Activated CD4-positive, alpha-beta T cell treated with anti-CD3 and anti-CD28 coated beads for 48 hours (primary cell): ENCODE results near the gene AGBL4.

Source experiments
- DNase-seq: peaks from one replicate; pipeline ENCODE4 v3.0.0-alpha.2; 2020

AGBL4 gene

DNA sequence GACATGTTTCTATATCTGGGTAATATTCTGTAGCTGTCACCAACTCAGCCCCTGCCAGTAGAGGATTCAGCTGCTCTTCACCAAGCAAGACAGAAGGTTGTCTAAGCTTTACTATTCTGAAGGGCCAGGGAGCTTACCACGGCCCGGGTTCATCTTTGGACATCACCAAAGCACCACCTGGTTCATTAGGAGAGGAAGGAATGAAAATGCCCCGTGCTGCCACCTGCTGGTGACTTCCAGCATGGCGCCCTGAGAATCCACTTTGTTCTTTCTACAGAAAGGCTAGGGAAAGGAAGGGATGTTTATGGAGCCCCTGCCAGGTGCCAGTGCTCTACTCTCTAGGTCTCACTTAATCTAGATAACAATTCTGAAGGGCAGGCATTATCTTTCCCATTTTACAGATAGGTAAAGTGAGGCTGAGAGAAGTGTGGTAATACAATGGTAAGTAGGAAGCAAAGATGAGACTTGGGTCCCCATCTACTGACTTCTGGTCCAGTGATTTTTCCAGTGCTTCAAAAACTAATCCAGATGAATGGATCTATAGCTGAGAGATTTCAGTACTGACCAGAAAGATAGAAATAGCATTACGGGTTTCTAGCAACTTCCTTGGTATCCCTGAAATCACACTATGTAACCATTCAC is 1326.6 kb downstream of the AGBL4 start:
- peak; percentile 80 for DNase-seq

DNA sequence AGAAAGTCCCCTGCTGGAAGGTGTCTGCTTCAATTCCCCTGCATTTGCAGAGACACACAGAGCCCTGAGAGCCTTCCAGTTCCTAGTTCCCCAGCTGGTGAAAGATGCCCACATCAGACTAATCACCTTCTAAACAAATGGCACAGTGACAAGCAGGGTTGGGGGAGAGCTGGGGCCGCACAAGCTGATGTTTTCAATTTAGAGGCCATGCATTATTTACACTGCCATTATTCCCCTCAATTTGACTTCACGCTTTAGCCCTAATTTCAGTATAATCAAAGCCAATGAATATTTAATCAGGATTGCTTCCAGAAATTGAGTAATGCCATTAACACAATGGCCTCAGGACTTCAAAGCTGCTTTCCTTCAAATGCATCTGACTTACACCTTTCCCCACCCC is 1328.6 kb downstream of the AGBL4 start:
- DNase-seq, result no peak

DNA sequence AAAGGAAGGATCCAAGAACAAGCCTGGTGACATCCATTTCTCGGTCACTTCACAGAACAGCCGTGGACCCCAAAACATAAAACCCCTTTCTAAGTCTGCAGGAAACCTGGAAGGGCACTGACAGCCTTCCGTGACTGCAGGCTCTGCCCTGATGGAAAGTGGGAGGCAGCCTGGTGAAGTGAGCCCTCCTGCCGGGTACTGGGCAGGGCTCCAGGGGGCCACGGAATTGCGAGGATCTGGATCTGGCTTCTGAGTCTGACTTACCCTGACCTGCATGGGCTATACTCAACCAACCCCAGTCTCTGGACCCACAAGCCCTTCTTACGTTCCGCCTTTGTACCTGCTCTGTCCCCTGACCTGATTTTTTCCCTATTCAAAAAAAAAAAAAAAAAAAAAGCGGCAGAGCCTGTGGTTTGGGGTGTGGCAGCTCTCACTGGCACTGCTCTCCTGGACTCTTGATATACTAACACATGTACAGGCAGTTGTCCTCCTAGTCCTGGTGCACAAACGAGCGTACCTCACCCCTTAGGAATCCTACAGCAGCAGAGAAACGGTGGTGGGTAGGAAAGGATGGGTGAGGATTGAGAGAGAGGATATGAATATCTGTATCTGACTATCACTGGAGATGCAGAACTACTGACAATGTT is 1330.0 kb downstream of the AGBL4 start:
- DNase-seq, result no peak

DNA sequence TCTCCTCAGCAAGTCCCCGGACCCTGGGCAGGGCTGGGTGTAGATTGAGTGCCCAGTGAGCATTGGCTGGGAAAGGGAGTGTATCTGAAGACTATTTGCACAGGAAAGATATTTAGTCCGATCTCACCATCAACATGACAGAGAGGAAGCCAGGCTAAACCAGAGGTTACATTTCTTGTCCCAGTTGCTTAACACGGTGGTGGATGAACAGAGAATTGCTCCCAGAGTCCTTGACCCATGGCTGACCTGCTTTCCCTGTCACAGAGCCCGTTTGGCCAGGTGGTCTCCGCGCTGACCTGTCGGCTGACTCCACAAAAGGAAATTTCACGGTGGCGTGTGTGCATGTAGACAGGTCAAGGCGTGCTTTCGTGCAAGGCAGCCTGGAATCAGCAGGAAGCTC is 1330.6 kb downstream of the AGBL4 start:
- no peak for DNase-seq

DNA sequence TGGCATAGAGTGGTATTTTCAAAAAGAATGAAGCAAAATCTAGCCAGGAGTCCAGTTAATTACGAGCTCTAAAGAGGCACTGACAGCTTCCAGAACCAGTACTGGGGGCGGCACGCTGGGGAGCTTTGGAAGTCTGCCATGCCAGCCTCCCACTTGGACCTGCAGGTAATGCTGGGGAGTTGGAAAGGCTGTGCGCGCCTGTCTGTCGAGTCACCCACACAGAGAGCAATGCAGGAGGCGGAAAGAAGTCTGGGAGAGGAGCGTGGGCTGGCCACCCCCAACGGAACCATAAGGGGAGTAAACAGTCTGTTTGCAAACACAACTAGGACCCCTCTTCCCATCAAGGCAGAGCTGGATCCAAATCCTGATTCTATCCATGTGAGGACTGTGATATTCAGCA is 1331.5 kb downstream of the AGBL4 start:
- no peak for DNase-seq

DNA sequence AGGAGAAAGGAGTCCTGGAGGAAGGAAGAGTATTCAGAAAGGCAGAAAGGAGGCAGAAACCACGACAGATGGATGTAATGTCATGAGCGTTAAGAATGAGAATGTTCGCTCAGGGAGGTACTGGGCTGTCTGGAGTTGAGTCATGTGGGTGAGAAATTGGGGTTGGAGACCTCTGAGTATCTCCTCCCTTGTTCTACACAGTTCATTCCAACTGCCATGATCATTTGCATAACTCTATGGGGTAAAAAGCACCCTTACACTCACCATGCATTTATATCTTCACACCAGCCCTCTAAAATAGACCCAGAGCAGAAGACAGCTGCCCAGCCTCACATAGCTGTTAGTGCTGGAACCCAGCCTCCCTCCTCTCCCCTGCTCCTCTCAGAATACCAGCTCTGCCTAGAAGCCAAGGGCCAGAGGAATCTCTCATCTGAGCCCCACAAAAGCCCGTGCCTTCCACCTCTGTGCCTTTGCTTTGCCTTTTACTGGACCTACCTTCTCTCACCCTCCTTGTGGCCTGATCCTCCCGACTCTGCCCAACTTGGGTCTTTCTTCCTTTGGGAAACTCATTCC is 1332.2 kb downstream of the AGBL4 start:
- no peak for DNase-seq

DNA sequence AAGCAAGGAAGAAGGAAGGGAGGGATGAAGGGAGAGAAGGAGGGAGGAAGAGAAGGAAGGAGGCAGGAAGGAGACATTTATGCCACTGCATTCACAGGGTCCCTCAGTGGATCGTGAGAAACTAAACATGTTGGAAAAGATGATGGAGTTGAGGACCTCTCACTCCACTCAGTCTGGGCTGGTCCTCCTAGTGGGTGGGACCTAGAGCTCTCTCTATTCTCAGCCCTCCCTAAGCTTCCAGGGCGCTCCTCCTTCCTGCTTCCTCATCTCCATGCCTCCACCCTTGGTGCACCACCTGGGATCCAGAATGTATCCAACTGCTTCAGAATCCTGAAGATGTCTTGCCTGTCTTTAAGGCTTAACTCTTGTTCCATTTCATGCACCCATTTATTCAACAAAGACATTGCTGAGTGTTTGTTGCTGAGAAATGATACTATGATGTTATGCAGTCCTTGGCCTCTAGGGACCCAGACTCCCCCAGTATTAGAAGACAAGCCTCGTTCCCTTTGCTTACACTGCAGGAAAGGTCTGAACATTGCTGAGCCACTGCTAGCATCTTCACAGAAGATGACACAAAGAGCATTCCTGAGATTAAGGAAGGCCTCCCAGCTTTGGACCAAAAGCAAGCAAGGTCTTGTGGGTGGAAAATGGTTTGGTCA is 1335.5 kb downstream of the AGBL4 start:
- DNase-seq, result no peak

DNA sequence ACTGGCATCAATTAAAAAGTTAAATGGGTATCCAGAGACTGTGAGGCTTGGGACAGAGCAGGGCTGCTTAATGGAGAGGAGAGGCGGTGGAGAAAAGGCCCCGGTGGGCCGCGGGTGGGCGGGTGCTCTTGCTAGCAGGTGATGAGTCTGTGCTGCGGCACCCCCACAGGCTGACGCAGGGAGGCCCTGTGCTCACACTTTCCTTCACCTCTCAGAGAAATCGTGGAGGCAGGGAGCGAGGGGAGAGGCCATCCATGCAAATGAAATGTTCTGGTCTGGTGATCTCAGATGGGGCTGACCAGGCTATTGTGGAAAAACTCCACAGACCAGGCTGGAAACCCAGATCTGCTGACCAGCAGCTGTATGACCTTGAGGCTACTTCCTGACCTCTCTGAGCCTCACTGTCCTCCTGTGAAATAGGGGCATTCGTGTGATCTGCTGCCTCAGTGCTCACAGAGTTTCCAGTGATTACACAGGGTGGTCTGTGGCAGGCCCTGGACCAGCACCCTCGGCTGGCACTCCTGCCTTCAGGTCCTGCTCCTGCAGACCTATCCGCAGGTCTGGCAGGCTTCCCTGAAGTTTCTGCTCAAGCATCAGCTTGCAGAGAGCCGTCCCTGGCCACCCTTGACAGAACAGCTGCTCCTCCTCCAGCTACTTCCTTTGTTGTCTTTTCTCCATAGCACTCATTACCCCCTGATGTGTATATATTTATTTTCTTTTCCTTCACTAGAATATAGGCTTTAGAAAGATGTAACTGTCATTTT is 1336.3 kb downstream of the AGBL4 start:
- no peak for DNase-seq

DNA sequence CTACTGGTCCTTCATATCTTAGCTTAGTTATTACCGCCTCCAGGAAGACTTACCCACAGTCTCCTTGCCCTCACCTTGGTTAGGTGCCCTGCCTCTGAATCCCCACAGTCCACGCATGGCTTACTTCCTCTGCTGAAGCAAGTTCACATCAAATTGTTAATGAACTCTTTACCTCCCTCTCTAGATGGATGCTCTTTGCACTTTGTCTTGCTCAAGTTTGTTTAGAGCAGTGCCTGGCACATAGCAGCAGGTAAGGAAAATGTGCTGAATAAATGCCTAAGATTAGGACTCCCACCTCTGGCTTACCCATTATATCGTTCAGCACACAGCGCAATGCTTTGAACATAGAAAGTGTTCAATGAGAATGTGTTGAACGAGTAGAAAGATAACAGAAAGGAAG is 1337.6 kb downstream of the AGBL4 start:
- no peak for DNase-seq

DNA sequence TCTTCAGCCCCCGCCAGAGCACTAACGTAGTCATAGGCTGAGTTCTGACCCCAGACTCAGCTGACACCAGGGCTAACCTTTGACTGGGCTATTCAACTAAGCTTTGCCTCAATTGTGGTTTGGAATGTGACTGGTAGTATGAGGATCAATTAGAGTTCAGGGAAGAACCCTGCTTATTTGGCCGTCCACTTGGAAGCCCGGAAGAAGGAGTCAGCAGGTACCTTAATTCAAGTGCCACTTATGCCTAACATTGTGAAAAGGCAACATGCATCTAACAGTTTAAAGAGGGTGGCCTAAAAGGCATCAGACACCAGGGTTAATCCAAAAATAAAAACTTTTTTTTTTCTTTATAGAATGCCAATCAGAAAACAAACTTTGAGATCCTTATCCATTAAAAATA is 1339.4 kb downstream of the AGBL4 start:
- no peak for DNase-seq

DNA sequence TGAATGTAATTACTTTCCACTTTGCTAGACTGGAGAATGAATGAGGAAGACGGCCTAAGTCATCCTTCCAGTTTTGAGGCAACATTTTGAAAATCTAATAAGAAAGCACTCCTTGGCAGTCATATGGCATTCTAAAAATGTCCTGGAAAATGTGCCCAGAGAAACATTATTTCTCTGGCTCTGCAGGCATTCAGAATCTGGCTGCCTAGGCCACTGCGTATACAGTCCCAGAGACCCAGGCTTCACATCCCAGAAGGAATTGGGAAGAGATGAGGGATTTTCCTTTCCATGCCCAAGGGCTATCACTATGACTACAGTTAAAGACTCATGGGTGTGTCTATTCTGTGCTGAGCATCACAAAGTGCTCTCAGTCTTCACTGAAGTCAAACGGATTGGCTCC is 1339.9 kb downstream of the AGBL4 start:
- no peak for DNase-seq

DNA sequence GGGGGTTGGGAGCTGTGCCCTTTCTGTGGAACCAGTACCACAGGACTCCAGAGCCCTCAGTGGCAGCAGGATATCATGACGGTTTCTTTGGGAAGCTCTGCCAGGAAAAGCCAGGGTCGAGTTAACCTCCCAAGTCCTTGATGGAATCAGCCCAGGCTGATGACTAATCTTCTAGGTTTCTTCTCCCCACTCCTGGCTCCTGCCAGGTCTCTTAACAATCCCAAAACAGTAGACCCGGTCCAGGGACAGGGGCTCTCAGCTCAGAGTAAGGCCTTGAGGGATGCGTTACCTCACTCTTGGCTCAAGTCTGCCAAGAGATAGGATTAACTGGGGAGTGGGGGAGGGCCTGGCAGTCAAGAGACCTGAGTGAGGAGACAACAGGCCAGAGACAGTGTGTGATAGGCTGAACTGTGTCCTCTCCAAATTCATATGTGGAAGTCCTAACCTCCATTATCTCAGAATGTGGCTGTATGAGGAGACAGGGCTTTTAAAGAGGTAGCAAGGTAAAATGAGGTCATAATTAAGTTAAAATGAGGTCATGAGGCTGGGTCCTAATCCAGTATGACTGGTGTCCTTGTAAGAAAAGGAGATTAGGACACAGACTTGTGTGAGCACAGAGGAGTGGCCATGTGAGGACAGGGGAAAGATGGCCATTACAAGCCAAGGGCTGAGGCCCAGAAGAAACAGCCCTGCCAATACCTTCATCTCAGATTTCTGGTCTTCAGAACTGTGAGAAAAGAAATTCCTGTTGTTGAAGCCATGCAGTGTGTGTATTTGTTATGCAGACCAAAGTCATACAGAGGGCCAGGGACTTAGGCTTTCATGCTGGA is 1342.1 kb downstream of the AGBL4 start:
- no peak for DNase-seq

DNA sequence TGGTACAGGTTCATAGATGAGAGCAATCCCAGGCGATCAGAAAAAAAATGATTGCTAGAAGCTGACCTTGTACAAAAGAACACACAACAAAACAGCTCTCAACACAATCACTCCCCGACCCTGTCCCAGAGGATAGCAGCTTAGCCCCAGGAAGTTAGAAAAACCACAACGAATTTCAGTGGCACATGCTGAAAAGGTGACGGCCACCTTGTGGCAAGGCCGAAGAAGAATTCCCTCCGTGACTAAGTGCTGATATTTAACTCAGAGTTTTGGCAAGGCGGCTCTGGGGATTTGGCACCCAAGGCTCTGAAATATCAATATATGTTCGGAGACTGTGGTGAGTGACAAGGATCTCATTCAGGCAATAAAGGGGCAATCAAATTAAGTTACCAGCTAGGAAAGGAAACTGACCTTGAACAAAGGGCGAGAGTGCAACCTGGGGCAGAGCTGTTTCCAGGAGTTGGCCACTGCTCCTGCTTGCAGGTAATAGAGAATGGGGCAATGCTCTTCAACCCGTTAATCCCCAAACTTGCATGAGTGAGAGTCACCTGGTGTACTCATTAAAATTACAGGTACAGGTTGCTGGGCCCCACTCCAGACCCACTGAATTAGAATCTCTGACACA is 1343.2 kb downstream of the AGBL4 start:
- no peak for DNase-seq

DNA sequence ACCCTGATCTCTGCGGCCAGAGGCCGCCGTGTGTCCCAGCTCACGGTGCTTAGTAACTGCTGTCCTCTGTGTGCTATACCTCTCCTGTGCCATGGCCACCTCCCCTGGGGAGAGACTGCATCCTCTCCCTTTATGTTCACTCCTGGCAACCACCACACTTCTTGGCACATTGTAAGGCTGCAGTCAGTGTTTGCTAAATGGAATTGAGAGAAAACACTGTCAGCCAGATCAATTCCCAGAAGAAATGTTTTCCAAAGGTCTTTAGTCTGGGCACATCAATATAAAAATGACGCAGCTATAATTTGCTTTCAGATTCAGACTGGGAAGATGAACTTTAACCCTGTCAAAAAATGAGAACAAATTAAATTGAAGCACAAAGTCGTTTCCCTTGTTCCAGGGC is 1343.9 kb downstream of the AGBL4 start:
- DNase-seq, result no peak

DNA sequence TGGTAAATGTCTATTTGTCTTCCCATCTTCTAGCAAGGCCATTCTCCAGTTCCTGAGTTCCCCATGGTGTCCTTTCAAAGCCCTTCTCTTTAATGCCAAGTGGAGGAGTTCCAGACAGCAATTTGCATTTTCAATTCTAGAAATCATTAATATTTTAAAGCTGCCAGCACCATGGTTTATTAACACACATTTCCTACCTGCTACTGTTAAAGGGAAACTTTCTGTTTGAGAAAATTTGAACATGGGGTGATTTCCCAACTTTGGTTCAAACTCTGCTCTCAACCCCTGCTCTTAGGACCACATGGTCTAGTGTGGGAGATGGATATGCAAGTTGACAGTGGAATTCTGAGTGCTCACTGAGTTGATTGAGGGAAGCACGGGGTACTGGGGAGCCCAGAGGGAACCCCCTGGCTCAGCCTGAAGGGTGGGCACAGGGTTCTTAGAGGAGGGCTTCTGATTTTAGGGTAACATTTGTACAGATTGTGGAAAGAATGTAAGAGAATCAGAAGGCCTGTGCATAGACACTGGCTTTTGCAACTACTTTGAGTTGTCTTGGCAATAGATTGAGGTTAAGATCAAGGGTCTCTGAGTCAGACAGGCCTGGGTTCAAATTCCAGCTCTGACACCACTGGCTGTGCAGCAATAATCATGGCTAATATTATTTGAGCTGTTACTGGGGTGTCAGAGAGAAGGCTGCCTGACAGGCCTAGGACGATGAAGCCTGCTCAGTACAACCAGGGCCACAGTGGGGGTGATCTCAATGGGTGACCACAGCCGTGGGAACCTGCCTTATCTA is 1344.8 kb downstream of the AGBL4 start:
- no peak for DNase-seq

DNA sequence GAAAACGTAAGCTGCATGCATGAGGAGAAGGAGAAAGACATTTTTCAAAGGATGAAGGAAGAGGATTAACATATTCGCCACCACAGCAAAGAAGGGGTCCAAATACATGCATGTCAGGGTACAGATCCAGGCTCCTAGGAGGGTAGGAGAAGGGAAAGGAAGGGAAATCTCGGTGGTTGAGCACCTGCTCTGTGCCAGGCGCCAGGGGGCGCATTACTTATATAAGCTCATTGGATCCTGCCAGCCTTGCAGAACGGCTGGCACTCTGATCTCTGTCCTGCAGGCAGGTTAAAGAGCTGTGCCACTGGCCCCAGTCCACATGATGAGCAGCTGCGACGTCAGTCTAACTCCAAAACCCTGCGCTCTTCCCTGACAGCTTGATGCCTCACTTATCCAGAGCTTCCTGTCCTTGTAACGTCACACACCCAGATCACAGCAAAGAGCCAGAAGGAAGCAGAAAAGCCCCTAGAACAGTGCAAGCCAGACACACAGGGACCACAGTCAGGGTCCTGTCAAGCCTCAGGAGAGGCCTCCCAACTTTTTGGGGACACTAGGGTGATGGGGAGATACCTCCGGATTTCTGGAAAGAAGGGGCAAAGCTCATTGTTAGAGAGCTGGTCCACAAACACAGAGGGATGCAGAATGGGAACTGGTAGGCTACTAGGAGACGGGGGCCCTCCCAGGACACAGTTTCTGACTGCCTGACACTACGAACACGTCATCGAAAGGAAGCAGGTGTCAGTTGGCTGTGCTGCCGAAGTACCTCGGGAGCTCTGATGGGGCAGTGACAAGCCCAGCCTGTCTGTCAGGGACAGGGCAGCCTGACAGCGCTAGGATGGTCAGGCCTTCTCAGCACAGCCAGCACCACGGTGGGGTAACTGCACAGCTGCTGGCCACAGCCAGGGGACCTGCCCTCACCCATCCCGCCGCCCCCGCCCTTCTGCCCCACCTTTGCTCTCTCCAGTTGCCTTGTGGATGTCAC is 1346.2 kb downstream of the AGBL4 start:
- peak; percentile 67 for DNase-seq

DNA sequence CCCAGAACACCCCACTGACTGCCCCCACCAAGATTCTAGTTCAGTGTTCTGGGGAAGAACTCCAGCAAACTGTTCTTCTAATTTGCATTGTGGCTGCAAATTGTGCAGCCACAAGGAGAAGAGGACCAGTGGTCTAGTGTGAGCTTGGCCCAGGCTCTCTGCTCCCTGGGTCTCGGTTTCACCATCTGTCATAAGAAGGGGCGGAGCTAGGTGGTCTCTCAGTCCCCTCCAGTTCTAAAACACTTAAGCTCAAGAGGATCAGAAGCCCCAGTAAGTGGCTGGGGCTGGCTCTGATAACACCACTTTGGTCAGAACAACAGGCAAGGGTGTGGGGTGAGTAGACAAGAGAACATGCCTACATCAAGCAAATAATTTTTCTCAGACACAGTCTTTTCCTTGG is 1346.9 kb downstream of the AGBL4 start:
- DNase-seq, result no peak

DNA sequence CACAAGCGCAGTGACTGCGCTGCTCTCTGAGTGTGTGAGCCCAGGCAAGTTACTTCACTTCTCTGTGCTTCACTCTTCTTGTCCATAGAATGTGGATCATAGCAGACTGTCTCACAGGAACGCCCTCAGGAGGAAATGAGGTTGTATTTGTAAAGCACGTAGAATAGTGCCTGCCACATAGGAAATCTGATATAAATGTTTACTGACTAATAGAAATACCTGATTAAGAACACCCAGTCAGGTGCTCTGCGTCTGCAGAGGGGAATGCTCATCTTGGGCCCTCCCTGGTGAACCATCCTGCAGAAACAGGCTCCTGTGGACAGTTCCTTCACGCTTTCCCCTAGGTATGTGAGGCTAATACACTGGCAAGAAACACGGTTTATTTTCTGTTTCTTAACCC is 1347.4 kb downstream of the AGBL4 start:
- DNase-seq, result no peak

DNA sequence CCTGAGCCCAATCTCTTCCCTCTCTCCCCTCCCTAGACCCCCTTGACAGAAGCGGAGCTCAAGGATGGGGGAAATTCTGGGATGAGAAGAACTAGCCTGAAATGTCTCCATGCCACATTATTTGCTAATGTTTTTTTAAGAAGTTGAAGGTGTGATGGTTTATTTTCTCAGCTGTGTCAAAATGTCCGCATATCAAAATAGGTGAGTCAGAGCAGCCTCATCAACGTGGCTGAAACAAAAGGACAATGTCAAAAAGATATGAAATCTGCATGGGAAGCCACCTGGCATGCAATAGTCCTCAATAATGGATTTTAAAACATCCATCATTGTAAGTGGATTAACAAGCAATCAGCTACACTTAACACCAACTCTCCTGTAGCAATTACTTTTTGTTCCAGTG is 1348.5 kb downstream of the AGBL4 start:
- no peak for DNase-seq

DNA sequence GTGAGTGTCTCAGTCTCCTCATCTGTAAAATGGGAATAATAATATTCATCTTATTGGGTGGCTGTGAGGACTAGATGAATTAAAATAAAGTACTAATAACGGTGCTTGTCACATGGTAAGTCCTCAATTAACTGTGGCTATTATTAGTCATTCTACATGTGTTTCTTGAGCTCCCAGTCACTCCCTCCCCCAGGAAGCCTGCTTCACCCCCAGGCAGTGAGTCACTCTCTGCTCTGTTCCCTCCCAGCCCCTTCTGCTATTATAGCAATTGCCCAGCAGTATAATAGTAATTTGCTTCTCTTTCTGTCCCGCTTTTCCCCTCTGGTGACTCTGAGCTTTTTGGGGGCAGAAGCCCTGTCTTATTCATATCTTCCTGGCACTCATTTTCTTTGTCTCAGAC is 1349.1 kb downstream of the AGBL4 start:
- DNase-seq, result no peak
